Psoas muscle (tissue), 8 donors: ENCODE data around the gene TPD52L1. TPM values are rescaled to one million over a fixed set of nuclear protein-coding genes. Genes with fewer than 3 reads are reported as not detected.

Source experiments
- ATAC-seq, 4 donors: fragments of 200-7000 bp; cut with Tn5 transposase; one replicate each; pipeline ENCODE4 v1.9.1; 2020; ENCODE audit warnings: moderate library complexity in 3 of 4, mild to moderate bottlenecking in 2 of 4
- DNase-seq, 2 donors: peaks; one replicate each; pipeline ENCODE4 v3.0.0-alpha.2; 2020
- H3K27ac ChIP-seq: fragments of 200-600 bp; one replicate; pipeline ENCODE4 v1.8.0; 2022
- H3K27me3 ChIP-seq, 3 donors: fragments of 200-600 bp in 1 of 3; one replicate each; pipeline versions ENCODE4 v1.6.1 to v1.8.0; 2013 to 2022; ENCODE audit warnings: low read length in 2 of 3, mild to moderate bottlenecking in 2 of 3, moderate library complexity in 1 of 3; ENCODE audit not compliant: insufficient read depth in 3 of 3
- H3K36me3 ChIP-seq, 2 donors: fragments of 200-600 bp in 1 of 2; one replicate each; pipeline versions ENCODE4 v1.6.1 to v1.8.0; 2013 to 2022; ENCODE audit warnings: low read depth in 1 of 2, mild to moderate bottlenecking in 1 of 2, moderate library complexity in 1 of 2; ENCODE audit not compliant: insufficient read depth in 1 of 2
- H3K4me1 ChIP-seq: fragments of 200-600 bp; one replicate; pipeline ENCODE4 v1.8.0; 2022
- H3K4me3 ChIP-seq: fragments of 200-600 bp; one replicate; pipeline ENCODE4 v1.8.0; 2022; ENCODE audit warnings: mild to moderate bottlenecking
- H3K9me3 ChIP-seq: fragments of 200-600 bp; one replicate; pipeline ENCODE4 v1.8.0; 2022
- WGBS, 3 donors: extraction: QIAGEN DNeasy Blood & Tissue Kit; methylation state at CpG; one replicate each; pipeline versions ENCODE4 v1.1.6 to v1.1.7; 2013; 5-methylcytosine and 5-hydroxymethylcytosine counted together
- intact Hi-C, 2 donors: fragments of 100-400 bp; cut with DNase I; formaldehyde crosslinking; loops; one replicate each; pipeline versions ENCODE4 v1.11.0 to v1.14.2; 2022
- polyA plus RNA-seq, 3 donors: library from polyadenylated mRNA; stranded (reverse); fragments of 200-250 nt; gene quantifications; one replicate each; pipeline ENCODE4 v1.2.3, GENCODE V29; 2013
- total RNA-seq, 4 donors: library from RNA; stranded (reverse); fragmentation: NEBNext Ultra II Directional in 2 of 4; extraction: Animal tissue kit (Norgen Biotek cat#: 25700) in 2 of 4; gene quantifications; one replicate each; pipeline versions ENCODE4 v1.2.1 to v1.2.4, GENCODE V29; 2021 to 2023
- TF ChIP-seq, protein P1 (sequence below): fragments of 200-600 bp; IDR thresholded peaks from one replicate; pipeline ENCODE4 v1.8.0; 2022; ENCODE audit warnings: antibody characterized with exemption
- donor health status: healthy with polysubstance abuse.
- donor health status: DM: no; HTN: no; CAD: no; lungs with moderate emphysema.
- donor health status: Bipolar disorder and iron deficiency.
- donor health status: healthy.
- donor health status: DM: yes; HTN: yes; CAD: no.
- donor health status: DM: no; HTN: no; CAD: no.
- donor health status: DM: no; HTN: no; CAD: no.
- donor health status: DM: yes; HTN: yes; CAD: no.

The TPD52L1 gene
- total and polyA plus RNA-seq, 7 donors, result 51.8 to 150 (median 106) TPM

DNA sequence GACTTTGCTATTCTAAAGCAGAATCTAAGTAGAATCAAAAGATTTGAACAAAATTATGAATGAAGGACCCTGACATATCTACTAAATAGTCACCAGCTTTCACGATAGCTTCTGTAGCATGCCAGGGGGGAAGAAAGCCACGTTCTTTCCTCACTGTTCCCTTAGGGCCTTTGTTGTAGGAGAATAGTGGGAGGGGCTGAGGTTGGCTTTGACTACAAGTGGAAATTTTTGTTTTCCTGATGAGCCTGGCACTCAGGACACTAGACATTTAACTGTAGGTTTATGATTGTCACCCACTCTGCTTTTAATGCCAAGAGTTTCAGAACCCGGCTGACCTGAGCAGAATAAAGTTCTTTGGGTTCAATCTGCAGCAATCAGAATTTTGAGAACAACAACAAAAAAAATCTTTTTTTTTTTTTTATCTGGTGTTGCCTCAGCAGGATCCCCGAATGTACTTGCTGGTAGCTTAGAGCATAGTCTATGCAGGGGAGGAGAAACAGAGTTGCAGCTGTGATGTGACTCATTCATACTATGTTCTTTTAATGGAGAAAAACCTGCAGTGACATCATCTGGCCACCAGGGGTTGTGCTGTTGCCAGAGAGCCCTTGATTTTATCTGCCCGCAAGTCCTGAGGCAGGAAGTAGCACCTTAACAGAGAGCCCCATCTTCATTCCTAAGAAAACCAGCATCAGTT lies 38.5 kb downstream of the TPD52L1 start:
- 26 to 34% (median 31%) methylated on average over 5 of the region's 5 CpGs for WGBS, 3 donors
- intact Hi-C loops, result loop anchor here (2.0 to 5.0 kb wide), 2 partner anchors 35 kb away; no protein-coding TSS in a partner anchor

DNA sequence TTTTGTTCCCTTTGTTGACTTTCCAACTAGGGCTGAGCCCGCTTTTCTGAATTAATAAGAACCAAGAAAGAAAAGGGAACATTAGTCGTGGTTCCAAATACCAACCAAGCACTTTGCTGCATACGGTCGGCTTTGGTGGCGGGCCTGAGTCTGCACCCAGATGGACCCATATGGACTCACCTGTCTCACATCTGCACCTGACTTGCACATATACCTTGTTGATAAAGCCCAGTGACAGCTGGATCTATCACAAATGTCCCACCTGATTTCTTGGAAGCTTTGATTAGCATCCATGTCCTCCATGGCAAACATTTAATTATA lies 39.0 kb downstream of the TPD52L1 start:
- H3K27ac ChIP-seq, result peak overlapping the region; percentile 89
- peaks cover 81% of the 10 kb centered on the region for H3K4me1 ChIP-seq
- DNase-seq (no peak), ATAC-seq (no peak)
- TF ChIP-seq, protein P1, sequence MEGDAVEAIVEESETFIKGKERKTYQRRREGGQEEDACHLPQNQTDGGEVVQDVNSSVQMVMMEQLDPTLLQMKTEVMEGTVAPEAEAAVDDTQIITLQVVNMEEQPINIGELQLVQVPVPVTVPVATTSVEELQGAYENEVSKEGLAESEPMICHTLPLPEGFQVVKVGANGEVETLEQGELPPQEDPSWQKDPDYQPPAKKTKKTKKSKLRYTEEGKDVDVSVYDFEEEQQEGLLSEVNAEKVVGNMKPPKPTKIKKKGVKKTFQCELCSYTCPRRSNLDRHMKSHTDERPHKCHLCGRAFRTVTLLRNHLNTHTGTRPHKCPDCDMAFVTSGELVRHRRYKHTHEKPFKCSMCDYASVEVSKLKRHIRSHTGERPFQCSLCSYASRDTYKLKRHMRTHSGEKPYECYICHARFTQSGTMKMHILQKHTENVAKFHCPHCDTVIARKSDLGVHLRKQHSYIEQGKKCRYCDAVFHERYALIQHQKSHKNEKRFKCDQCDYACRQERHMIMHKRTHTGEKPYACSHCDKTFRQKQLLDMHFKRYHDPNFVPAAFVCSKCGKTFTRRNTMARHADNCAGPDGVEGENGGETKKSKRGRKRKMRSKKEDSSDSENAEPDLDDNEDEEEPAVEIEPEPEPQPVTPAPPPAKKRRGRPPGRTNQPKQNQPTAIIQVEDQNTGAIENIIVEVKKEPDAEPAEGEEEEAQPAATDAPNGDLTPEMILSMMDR, result no peak
- no peaks in the 10 kb centered on the region for H3K9me3 ChIP-seq
- intact Hi-C loops, result loop anchor here (2.0 to 5.0 kb wide), 2 partner anchors 35 to 36 kb away; no protein-coding TSS in a partner anchor
- WGBS, 3 donors, result 95 to 98% (median 97%) methylated on average over 5 of the region's 5 CpGs
- H3K36me3 ChIP-seq, result no peaks in the 10 kb centered on the region
- H3K4me3 ChIP-seq, result no peak overlapping the region
- no peaks in the 10 kb centered on the region for H3K27me3 ChIP-seq

More for the DNA sequence above, 38.5 kb downstream of the TPD52L1 start:
- DNase-seq (peak; percentile 52 to 68), ATAC-seq (peak; percentile 42 to 80 (median 74))
- H3K27me3 ChIP-seq, result no peaks in the 10 kb centered on the region
- H3K27ac ChIP-seq, result peak overlapping the region; percentile 89
- peaks cover 76% of the 10 kb centered on the region for H3K4me1 ChIP-seq
- TF ChIP-seq, protein P1, result peak; percentile 68
- H3K36me3 ChIP-seq, result no peaks in the 10 kb centered on the region
- H3K4me3 ChIP-seq, result no peak overlapping the region
- H3K9me3 ChIP-seq, result no peaks in the 10 kb centered on the region

DNA sequence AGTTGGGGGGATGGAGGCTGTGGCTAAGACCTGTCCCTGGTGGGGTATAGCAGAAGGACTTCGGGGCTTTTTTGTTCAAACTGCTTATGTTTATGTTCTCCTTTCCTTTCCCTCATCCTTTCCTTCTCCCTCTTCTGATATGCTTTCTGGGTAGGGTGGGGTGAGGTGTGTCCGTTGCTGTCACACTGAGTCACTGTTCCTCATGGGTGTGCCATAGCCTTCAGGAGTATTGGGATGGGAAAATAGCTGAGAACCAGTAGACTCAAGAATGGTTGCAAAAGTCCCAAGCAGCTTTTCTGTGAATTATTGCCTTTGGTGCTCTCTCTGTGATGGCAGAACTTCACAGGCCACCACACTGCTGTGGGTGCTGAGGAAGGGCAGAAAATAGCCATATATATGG lies 39.6 kb downstream of the TPD52L1 start:
- intact Hi-C loops, result loop anchor here (2.0 to 5.0 kb wide), 2 partner anchors 36 kb away; no protein-coding TSS in a partner anchor
- ATAC-seq (no peak), DNase-seq (no peak)
- H3K27me3 ChIP-seq, result no peaks in the 10 kb centered on the region
- TF ChIP-seq, protein P1, result no peak
- no peaks in the 10 kb centered on the region for H3K9me3 ChIP-seq
- no peak overlapping the region for H3K4me3 ChIP-seq
- H3K27ac ChIP-seq, result peak overlapping the region; percentile 89
- no peaks in the 10 kb centered on the region for H3K36me3 ChIP-seq
- peaks cover 83% of the 10 kb centered on the region for H3K4me1 ChIP-seq
- WGBS, 3 donors, result 86 to 95% (median 91%) methylated on average over 2 of the region's 2 CpGs

DNA sequence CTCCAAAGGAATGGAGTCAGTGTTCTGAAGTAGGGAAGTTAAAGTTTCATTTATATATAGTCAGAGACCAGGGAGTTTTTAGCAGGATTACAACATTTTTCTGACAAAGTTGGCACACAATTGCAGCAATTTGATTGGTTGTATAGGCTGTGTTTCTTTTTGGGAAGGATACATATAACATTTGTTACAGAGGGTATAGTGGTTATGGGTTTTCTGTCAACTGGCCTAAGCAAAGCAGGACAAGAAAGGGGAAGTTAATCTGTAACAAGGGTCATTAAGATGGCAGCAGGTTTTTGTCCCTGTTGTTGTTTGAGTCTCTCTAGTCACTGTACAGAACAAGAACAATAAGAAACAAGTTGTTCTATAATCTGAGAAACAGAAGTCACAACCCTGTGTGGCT lies 41.4 kb downstream of the TPD52L1 start:
- intact Hi-C loops, result loop anchor here in 1 of 2 donors (5.0 kb wide), 1 partner anchor 38 kb away; no protein-coding TSS in a partner anchor
- no peak for DNase-seq
- H3K4me3 ChIP-seq, result no peak overlapping the region
- H3K4me1 ChIP-seq, result peaks cover 85% of the 10 kb centered on the region
- H3K27me3 ChIP-seq, result no peaks in the 10 kb centered on the region
- H3K9me3 ChIP-seq, result no peaks in the 10 kb centered on the region
- no peak for ATAC-seq
- H3K27ac ChIP-seq, result peak overlapping the region; percentile 89
- H3K36me3 ChIP-seq, result no peaks in the 10 kb centered on the region
- TF ChIP-seq, protein P1, result no peak
